ENCODE results near the gene GPR108.

GPR108 gene

DNA sequence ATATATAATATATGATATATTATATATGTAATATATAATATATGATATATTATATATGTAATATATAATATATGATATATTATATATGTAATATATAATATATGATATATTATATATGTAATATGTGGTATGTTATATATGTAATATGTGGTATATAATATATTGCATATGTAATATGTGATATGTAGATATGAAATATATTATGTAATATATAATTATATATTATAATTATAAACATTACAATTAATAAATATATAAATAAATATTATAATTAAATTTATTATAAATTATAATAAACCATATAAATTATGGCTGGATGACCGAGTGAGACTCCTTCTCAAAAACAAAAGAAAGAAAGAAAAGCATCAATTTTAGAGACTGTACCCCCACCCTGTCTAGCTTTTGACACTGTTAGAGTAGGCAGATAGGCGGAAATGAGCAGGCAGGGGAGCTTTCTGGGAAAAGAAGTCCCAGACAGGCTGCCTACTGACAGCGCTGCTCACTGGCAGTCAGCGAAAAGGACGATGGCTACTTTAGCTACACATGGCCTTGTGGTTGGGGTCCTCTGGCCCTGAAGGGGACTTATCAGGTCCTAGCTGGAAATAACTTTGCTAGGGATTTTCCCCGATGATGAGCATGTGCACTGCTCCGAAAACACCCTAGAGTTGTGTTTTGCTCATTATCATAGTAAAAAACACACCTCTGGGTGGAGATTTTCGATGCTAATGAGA, 36.6 kb downstream of the GPR108 start:
- DNase-seq: no peak

DNA sequence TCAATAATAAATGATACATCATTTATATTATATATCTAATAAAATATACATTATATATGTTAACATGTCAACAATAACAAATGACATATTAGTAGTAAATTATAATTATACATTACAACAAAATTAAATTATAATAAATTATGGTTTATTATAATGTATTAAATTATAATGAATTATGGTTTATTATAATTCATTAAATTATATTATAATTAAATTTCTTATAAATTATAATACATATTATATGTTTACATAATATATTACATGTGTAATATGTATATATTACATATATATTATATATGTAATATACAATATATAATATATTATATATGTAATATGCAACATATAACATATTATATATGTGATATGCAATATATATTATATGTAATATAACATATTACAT, 37.4 kb downstream of the GPR108 start:
- DNase-seq: no peak

- no peak for DNase-seq
Measured at GRCh38 chr19:6697291-6697690, 40.1 kb downstream of the GPR108 start.

DNA sequence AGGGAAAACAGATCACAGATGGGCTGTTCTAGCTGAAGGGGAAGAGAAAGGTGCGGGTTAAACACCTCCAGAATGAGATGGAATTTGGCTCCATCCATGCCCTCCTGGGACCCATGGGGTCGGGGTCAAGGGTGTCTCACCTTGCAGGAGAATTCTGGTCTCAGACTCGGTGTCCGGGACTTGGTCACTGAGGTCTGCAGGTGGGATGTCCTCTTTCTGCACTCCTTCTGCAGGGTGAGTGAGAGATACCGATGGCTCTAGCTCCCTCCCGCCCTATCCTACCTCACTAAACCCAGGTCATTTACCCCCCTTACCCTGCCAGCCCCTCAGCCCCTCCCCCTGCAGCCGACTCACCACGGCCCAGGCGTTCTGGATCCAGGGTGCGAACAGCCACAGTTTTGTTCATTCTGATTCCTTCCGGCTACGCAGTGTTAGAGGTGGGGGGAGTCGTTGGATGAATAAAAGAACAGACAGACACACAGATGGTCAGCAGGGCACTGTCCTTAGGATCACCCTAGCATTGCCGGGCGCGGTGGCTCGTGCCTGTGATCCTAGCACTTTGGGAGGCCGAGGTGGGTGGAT, 41.0 kb downstream of the GPR108 start:
- DNase-seq: no peak

- DNase-seq: no peak
Measured at GRCh38 chr19:6694147-6694815, 43.1 kb downstream of the GPR108 start.

- no peak for DNase-seq
Measured at GRCh38 chr19:6693681-6694080, 43.7 kb downstream of the GPR108 start.

GRCh38 chr19:6693056-6693471, 44.3 kb downstream of the GPR108 start:
- no peak for DNase-seq

DNA sequence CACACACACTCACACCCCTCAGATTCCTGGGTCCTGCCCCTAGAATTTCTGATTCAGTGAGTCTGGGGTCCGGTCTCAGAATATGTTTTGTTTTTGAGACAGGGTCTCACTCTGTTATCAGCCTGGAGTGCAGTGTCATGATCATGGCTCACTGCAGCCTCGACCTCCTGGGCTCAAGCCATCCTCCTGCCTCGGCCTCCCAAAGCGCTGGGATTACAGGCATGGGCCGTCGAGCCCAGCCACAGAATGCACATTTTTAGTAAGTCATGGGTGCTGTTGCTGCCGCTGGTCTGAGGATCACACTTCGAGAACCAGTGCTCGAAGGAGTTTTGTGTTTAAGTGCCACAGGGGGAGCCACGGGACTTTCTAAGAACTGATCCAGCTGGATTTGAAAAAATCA, 45.4 kb downstream of the GPR108 start:
- DNase-seq: no peak

DNA sequence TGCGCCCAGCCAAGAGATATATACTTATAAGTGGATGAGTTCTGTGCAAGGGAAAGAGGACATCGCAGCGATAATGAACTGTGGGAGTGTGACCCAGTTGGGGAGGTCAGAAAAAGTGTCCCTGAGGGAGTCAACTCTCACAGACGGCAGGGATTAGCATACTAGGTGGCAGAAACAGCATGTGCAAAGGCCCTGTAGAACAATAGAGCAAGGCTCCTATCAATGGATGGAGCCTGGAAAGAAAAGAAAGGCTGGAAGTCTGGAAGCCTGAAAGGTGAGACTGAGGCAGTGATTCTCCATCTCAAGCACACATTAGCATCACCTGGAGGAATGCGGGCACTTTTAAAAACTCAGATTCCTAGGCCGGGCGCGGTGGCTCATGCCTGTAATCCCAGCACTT, 46.0 kb downstream of the GPR108 start:
- no peak for DNase-seq

- DNase-seq: no peak
Measured at GRCh38 chr19:6690160-6690885, 47.1 kb downstream of the GPR108 start.

DNA sequence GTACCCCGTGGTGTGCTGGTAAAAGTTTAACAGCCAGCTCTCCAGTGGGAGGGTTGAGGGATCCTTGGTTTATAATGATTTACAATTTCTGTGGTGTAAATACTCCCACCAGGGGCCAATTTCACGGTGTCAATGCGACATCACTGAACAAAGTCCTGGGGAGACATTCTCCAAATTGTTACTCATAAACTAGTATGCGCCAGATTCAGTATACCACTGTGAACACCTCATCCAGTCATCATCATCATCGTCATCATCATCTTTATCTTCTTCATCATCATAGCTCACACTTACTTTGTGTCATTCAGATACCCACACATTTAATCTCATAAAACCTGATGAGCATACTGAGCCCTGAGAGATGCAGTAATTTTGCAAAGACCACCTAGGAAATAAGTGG, 50.3 kb downstream of the GPR108 start:
- DNase-seq: no peak

DNA sequence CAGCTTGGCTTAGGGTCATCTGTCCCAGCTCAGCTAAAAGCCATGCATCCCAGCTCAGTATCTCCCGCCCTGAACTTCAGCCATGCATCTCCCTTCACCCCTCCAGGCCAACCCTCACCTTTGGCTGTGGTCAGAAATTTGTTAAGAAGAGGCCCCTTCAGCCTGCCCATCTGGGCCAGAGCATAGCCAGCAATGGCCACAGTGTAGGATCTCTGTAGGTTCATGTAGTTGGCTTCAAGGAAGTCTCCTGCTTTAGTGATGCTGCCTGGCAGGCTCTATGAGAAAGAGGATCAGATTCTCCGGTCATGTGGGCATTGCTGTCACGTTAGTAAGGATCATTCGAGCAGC, 50.8 kb downstream of the GPR108 start:
- no peak for DNase-seq

- DNase-seq: no peak
Measured at GRCh38 chr19:6685962-6686627, 51.3 kb downstream of the GPR108 start.

DNA sequence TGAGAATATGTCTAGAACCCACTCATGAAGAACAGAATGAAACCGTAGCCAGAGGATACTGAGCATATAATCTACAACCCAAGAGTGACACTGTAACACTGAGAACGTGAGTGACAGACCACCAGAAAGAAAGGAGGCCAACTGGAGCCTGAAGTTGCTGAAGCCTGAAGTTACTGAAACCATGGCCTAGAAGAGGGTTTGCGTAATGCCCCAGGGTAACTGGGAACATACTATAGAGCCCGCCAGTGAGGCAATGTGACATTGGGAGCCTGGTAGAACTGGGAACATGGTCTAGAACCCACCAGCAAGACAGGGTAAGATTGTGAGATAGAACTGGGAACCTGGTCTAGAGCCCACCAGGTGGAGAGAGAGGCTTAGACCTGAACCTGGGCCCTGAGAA, 51.9 kb downstream of the GPR108 start:
- DNase-seq: no peak

GRCh38 chr19:6683971-6684370, 53.4 kb downstream of the GPR108 start:
- DNase-seq: no peak

- DNase-seq: no peak
Measured at GRCh38 chr19:6682607-6683128, 54.7 kb downstream of the GPR108 start.

DNA sequence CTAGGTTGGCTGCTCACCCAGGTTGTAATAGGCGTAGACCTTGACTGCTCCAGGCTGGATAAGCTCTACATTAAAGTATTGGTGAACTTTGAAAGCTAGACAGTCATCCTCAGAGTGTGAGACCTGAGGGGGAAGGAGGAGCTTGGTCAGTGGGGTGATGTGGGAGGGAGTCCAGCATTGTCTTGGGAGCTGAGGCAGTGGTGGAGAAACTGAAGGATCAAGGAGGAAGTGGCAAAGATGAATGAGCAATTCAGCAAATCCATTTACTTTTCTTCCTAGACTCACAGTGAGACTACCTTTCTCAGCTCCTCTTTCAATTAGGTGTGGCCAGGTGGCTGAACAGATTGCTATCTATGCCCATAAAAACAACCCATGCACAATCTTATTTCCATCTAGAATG, 57.2 kb downstream of the GPR108 start:
- DNase-seq: no peak

Measured in activated CD4-positive, CD25-positive, alpha-beta regulatory T cell treated with anti-CD3 and anti-CD28 coated beads, Interleukin-2, amount 50 U/mL, for 72 hours (primary cell).